Large intestine (tissue), 3 donors: ENCODE data around the gene NTRK1. TPM values are rescaled to one million over a fixed set of nuclear protein-coding genes. Genes with fewer than 3 reads are reported as not detected.

ENCODE experiments used
- DNase-seq, 2 donors: peaks; one replicate each; pipeline versions ENCODE4 v3.0.0 to v3.0.0-alpha.2; 2013
- H3K27ac ChIP-seq: one replicate; pipeline ENCODE4 v1.5.1; 2013; ENCODE audit warnings: low read length
- H3K27me3 ChIP-seq: 2 replicates; pipeline ENCODE4 v1.6.1; 2013; ENCODE audit warnings: low read length; ENCODE audit not compliant: control insufficient read depth, insufficient read depth
- H3K36me3 ChIP-seq: 2 replicates; pipeline ENCODE4 v1.6.1; 2013; ENCODE audit warnings: low read length; ENCODE audit not compliant: control insufficient read depth, insufficient read depth
- H3K4me1 ChIP-seq: one replicate; pipeline ENCODE4 v1.6.1; 2013; ENCODE audit warnings: low read length; ENCODE audit not compliant: control insufficient read depth, insufficient read depth
- H3K4me3 ChIP-seq: one replicate; pipeline ENCODE4 v1.5.1; 2013; ENCODE audit warnings: low read length
- H3K9me3 ChIP-seq: one replicate; pipeline ENCODE4 v1.6.1; 2013; ENCODE audit warnings: mild to moderate bottlenecking, low read depth, low read length, moderate library complexity; ENCODE audit not compliant: control insufficient read depth
- whole genome bisulfite sequencing: methylation state at CpG from one replicate; pipeline ENCODE4 v1.1.5; 2013; ENCODE audit warnings: low lambda C conversion rate; ENCODE audit not compliant: insufficient coverage; 5-methylcytosine and 5-hydroxymethylcytosine counted together
- polyA plus RNA-seq: library from polyadenylated mRNA; unstranded; fragments of 120-200 nt; gene quantifications from one replicate; pipeline ENCODE4 v1.2.1, GENCODE V29; 2013

Gene NTRK1
- polyA plus RNA-seq, 1 donor: 0.15 TPM

- no CpG with 5 or more reads among the region's 7 CpGs for WGBS
- Histone ChIP-seq H3K36me3 (no peaks in the 10 kb centered on the region), H3K27ac (no peak overlapping the region), H3K4me1 (no peaks in the 10 kb centered on the region), H3K9me3 (no peaks in the 10 kb centered on the region), H3K27me3 (peaks cover 82% of the 10 kb centered on the region), H3K4me3 (no peak overlapping the region)
- DNase-seq: no peak
Observed at GRCh38 chr1:156838972-156839371, 21.7 kb upstream of the NTRK1 start.

- no peak for DNase-seq
- no CpG with 5 or more reads among the region's 9 CpGs for WGBS
Observed at GRCh38 chr1:156839426-156840109, 21.1 kb upstream of the NTRK1 start.

GRCh38 chr1:156840186-156840897, 20.3 kb upstream of the NTRK1 start:
- Histone ChIP-seq H3K27me3 (peaks cover 82% of the 10 kb centered on the region), H3K27ac (no peak overlapping the region), H3K4me1 (no peaks in the 10 kb centered on the region), H3K36me3 (no peaks in the 10 kb centered on the region), H3K4me3 (no peak overlapping the region), H3K9me3 (peaks cover 5% of the 10 kb centered on the region)
- no CpG with 5 or more reads among the region's 8 CpGs for WGBS
- no peak for DNase-seq

More at GRCh38 chr1:156839426-156840109, 21.1 kb upstream of the NTRK1 start:
- Histone ChIP-seq H3K4me3 (no peak overlapping the region), H3K27me3 (peaks cover 82% of the 10 kb centered on the region), H3K4me1 (no peaks in the 10 kb centered on the region), H3K36me3 (no peaks in the 10 kb centered on the region), H3K27ac (no peak overlapping the region), H3K9me3 (no peaks in the 10 kb centered on the region)

GRCh38 chr1:156840898-156841279, 19.8 kb upstream of the NTRK1 start:
- DNase-seq: no peak
- H3K4me1 ChIP-seq: no peaks in the 10 kb centered on the region
- no CpG with 5 or more reads among the region's 14 CpGs for WGBS
- no peak overlapping the region for H3K27ac ChIP-seq
- H3K27me3 ChIP-seq: peaks cover 84% of the 10 kb centered on the region
- no peak overlapping the region for H3K4me3 ChIP-seq
- peaks cover 5% of the 10 kb centered on the region for H3K9me3 ChIP-seq
- no peaks in the 10 kb centered on the region for H3K36me3 ChIP-seq

- no CpG with 5 or more reads among the region's 16 CpGs for WGBS
- no peaks in the 10 kb centered on the region for H3K4me1 ChIP-seq
- H3K27ac ChIP-seq: no peak overlapping the region
- H3K4me3 ChIP-seq: no peak overlapping the region
- H3K36me3 ChIP-seq: no peaks in the 10 kb centered on the region
- H3K9me3 ChIP-seq: peaks cover 5% of the 10 kb centered on the region
- DNase-seq: no peak
- peaks cover 84% of the 10 kb centered on the region for H3K27me3 ChIP-seq
Observed at GRCh38 chr1:156841295-156841855, 19.3 kb upstream of the NTRK1 start.

GRCh38 chr1:156842618-156843300, 17.9 kb upstream of the NTRK1 start:
- no peaks in the 10 kb centered on the region for H3K4me1 ChIP-seq
- no CpG with 5 or more reads among the region's 9 CpGs for WGBS
- DNase-seq: no peak
- peaks cover 91% of the 10 kb centered on the region for H3K27me3 ChIP-seq
- H3K27ac ChIP-seq: no peak overlapping the region
- H3K9me3 ChIP-seq: peaks cover 5% of the 10 kb centered on the region
- H3K4me3 ChIP-seq: no peak overlapping the region
- H3K36me3 ChIP-seq: no peaks in the 10 kb centered on the region

- H3K4me3 ChIP-seq: no peak overlapping the region
- H3K4me1 ChIP-seq: no peaks in the 10 kb centered on the region
- peaks cover 5% of the 10 kb centered on the region for H3K9me3 ChIP-seq
- H3K36me3 ChIP-seq: no peaks in the 10 kb centered on the region
- DNase-seq: no peak
- H3K27ac ChIP-seq: no peak overlapping the region
- peaks cover 95% of the 10 kb centered on the region for H3K27me3 ChIP-seq
- WGBS: no CpG with 5 or more reads among the region's 6 CpGs
Observed at GRCh38 chr1:156844102-156844501, 16.6 kb upstream of the NTRK1 start.

GRCh38 chr1:156844638-156845037, 16.0 kb upstream of the NTRK1 start:
- peaks cover 5% of the 10 kb centered on the region for H3K9me3 ChIP-seq
- no CpG with 5 or more reads among the region's 14 CpGs for WGBS
- H3K4me3 ChIP-seq: no peak overlapping the region
- no peak overlapping the region for H3K27ac ChIP-seq
- no peak for DNase-seq
- H3K27me3 ChIP-seq: peaks cover 95% of the 10 kb centered on the region
- no peaks in the 10 kb centered on the region for H3K4me1 ChIP-seq
- no peaks in the 10 kb centered on the region for H3K36me3 ChIP-seq

- DNase-seq: no peak
- Histone ChIP-seq H3K27me3 (peaks cover 95% of the 10 kb centered on the region), H3K27ac (no peak overlapping the region), H3K36me3 (no peaks in the 10 kb centered on the region), H3K4me1 (no peaks in the 10 kb centered on the region), H3K4me3 (no peak overlapping the region), H3K9me3 (peaks cover 5% of the 10 kb centered on the region)
- WGBS: no CpG with 5 or more reads among the region's 69 CpGs
Observed at GRCh38 chr1:156845055-156845952, 15.4 kb upstream of the NTRK1 start.
